NCI-H1694 (cell line): Measurements from ENCODE around the gene ANKLE2.

ENCODE experiments used
- DNase-seq: peaks from one replicate; lab custom pipeline; 2025; lab: John Stamatoyannopoulos, UW

Gene ANKLE2

DNA sequence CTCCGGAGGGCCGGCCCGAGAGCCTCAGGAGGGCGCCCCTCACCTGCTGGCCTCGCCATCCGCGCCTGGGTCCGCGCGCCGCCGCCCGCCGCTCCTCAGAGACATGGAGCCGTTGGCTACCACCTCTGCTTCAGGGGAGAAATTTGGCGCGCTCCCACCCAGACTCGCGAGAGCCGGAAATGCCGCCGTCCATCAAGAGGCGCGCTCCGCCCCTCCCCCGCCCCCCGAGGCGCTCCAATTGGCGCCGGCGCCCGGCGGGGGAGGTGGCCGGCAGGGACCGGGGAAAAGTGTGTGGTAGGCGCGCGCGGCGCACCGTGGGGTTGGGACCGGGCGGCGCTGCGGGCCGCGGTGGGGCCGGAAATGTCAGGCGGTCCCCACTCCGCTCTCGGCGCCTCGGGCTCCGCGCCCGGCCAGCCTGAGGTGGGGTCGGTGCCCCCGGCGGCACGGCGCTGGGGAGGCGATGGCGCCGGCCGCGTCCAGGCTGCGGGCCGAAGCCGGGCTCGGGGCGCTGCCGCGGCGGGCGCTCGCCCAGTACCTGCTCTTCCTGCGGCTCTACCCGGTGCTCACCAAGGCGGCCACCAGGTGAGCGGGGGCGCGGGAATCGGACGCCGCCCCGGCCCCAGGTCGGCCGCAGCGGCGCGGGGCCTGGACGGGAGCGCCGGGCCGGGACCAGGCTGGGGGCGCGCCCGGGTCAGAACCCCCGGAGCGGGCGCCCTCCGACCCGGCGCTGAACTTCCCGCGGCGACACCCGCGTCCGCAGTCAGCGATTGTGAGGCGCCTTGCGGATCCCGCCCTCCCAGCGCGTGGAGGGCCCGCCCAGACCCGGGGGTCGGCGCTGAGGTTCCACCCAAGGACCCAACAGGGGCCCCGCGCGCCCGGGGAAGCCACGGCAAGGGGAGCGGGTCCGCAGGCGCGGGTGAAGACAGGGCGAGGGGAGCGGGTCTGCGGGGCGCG, 74.1 kb downstream of the ANKLE2 start, which contains the start of the genes POLE and PXMP2:
TSS of gene POLE (minus strand) at position 132 of the 954 bp plus-strand sequence. CDS start at position 105, 27 bp downstream.
TSS of gene PXMP2 (plus strand) at position 377 of the 954 bp plus-strand sequence. CDS start at position 461, 84 bp downstream.
- DNase-seq = peak; percentile 82

DNA sequence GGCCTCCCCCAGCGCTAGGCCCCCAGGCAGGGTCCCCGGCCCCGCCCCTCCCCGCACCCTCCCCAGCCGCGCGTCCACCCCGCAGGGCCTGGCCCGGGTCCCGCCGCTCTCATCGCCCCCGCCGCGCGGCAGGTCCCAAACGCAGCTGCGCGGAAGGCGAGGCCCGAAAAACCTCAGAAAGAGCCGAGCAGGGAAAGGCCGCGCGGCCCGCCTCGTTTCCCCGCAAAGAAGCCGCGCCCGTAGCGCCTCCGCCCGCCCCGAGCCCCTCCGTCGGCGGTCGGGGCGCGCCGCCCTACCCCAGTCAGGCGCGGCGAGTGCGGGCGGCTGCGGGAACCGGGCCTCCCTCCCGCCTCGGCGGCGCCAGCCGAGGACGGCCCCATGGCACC, 74.8 kb downstream of the ANKLE2 start:
- no peak for DNase-seq

DNA sequence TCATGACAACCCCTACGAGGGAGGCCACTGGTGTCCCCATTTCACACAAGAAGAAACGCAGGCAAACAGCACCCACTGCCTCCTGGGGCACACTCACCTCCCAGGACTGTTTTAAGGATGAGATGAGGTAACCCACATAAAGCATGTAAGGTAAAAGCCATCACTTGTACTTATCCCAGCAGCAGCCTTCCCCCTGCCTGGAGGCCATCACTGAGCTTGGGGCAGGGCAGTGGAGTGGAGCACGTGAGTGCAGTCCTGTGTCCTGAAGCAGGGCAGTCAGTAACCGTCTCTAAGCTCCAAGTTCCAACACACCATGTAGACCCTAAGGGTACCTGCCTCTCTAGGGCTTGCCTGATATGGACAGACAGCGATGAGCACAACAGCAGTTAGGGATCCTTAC, 76.2 kb downstream of the ANKLE2 start:
- no peak for DNase-seq

DNA sequence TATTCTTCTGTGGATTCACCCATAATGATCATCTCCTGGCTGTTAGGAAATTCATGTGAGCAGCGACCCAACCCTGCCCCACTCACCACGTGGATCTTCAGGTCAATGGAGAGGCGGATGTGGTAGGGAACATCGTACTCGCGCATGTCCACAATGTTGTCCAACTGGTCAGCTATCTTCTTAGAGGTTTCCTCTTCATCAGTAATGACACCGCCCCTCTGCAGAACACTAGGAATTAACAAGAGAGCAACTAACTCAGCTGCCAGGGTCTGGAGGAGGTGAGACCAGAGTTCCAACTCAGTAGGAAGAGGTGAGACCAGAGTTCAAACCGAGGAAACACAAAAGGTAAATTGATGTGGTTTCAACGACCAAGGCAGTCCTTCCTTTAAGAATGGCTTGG, 84.1 kb downstream of the ANKLE2 start:
- DNase-seq = no peak

DNA sequence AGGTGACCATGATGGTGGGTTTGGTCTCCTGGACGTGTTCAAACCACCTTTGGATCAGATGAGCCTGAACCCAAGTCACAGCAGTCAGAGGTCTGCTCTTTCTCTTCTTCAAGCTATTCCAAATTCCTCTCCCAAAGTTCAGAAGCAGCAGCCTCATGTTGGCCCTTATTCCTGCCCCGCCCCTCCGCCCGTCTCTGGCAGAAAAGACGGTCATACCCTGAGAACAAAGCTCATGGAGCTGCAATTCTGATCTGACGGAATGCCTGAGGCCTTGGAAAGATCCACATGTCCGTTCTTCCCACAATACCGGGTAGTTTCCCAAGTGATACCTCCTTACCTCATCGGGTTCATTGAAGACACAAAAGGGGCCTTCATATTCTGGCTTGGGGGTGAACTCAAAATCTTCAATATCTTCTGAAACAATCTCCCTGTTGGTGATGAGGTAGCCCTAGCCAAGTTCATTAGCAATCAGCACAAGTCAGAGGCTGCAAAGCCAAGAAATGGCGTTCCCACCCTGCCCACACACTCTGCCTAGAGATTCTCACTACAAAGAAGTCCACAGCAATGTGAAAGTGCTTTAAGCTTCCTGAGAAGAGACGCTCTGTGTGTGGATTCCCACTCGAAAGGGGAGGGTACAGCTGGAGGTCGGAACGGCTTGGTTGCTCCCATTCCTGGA, 85.7 kb downstream of the ANKLE2 start:
- DNase-seq = no peak
